AG04450 (cell line): Measurements from ENCODE around the gene GNAI2. TPM values are rescaled to one million over a fixed set of nuclear protein-coding genes. Genes with fewer than 3 reads are reported as not detected.
"Not testable (repeated sequence)": the region's sequence is repeated elsewhere in the genome, so short reads cannot be mapped to it uniquely, and the experiment has no call there.

Source experiments
- CTCF ChIA-PET: fragments of 300-600, 350-600 bp; formaldehyde crosslinking; extraction: SDS; loops from one replicate; lab custom pipeline; 2022; ENCODE audit warnings: antibody characterized with exemption, inconsistent platforms; lab: Charles Lee
- POLR2A ChIA-PET: fragments of 350-600 bp; formaldehyde crosslinking; extraction: SDS; loops from one replicate; lab custom pipeline; 2021; ENCODE audit warnings: antibody characterized with exemption, inconsistent platforms; lab: Yijun Ruan, JAX
- DNase-seq: peaks from one replicate; pipeline ENCODE4 v3.0.0-alpha.2; 2011; ENCODE audit warnings: low read depth, low spot score
- H3K27ac ChIP-seq: one replicate; pipeline ENCODE4 v1.5.1; 2012; ENCODE audit warnings: low read depth, low read length, control low read depth
- H3K27me3 ChIP-seq: one replicate; pipeline ENCODE4 v1.6.0; 2012; ENCODE audit warnings: low read length; ENCODE audit not compliant: control insufficient read depth, insufficient read depth
- H3K4me3 ChIP-seq: 2 replicates; pipeline ENCODE4 v1.5.1; 2011; ENCODE audit warnings: mild to moderate bottlenecking, low read depth, low read length, control low read depth
- H3K9me3 ChIP-seq: 2 replicates; pipeline ENCODE4 v1.5.1; 2012; ENCODE audit warnings: low read length; ENCODE audit not compliant: control insufficient read depth, insufficient read depth
- polyA plus RNA-seq: library from polyadenylated mRNA; depleted of rRNA; stranded (reverse); fragments of >200 nt; gene quantifications from 2 replicates; pipeline ENCODE4 v1.2.3, GENCODE V29; 2011
- TF ChIP-seq, protein P1 (sequence below): IDR thresholded peaks from 2 replicates; pipeline ENCODE4 v1.5.1; 2011; ENCODE audit warnings: low read depth, low read length, control low read depth, inconsistent platforms

Gene GNAI2
- polyA plus RNA-seq, 1 experiment, result 603 TPM

DNA sequence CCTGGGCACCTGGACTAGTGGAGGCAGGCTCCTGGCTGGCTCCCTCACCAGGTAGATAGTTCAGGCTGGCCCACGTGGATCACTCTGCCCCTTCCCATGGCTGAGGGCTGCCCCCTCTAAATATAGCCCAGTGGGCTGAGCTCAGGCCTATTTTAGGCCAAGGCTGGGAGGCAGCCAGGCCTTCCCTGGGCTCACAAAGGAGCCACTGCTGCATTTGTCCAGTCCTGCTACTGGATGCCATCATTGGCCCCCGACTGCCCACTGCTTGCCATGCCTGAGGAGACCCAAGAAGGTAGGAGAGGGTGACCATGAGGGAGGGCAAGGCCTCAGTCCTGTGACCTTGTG, 42.8 kb downstream of the GNAI2 start, which contains the start of gene LSMEM2:
Gene LSMEM2 (plus strand): TSS at position 208 of the 345 bp plus-strand sequence. CDS start 27 bp downstream, at position 235.
- no peaks in the 10 kb centered on the region; the same call in 1 of the 2 replicates for H3K9me3 ChIP-seq
- TF ChIP-seq, protein P1, sequence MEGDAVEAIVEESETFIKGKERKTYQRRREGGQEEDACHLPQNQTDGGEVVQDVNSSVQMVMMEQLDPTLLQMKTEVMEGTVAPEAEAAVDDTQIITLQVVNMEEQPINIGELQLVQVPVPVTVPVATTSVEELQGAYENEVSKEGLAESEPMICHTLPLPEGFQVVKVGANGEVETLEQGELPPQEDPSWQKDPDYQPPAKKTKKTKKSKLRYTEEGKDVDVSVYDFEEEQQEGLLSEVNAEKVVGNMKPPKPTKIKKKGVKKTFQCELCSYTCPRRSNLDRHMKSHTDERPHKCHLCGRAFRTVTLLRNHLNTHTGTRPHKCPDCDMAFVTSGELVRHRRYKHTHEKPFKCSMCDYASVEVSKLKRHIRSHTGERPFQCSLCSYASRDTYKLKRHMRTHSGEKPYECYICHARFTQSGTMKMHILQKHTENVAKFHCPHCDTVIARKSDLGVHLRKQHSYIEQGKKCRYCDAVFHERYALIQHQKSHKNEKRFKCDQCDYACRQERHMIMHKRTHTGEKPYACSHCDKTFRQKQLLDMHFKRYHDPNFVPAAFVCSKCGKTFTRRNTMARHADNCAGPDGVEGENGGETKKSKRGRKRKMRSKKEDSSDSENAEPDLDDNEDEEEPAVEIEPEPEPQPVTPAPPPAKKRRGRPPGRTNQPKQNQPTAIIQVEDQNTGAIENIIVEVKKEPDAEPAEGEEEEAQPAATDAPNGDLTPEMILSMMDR, result no peak
- no peak for DNase-seq
- H3K4me3 ChIP-seq, result no peak within 1 kb of the TSS
- H3K27me3 ChIP-seq, result peaks cover 19% of the 10 kb centered on the region
- ChIA-PET CTCF (interaction anchor here (1.0 to 2.2 kb wide), 2 partner anchors 19 to 87 kb away, joined by 3 to 9 read pairs; no protein-coding TSS in a partner anchor), POLR2A (interaction anchor here (0.8 to 1.4 kb wide), 3 partner anchors 12 to 43 kb away, joined by 3 to 6 read pairs (median 5); partner anchors contain the start of gene GNAI2)
- H3K27ac ChIP-seq, result no peak within 1 kb of the TSS

DNA sequence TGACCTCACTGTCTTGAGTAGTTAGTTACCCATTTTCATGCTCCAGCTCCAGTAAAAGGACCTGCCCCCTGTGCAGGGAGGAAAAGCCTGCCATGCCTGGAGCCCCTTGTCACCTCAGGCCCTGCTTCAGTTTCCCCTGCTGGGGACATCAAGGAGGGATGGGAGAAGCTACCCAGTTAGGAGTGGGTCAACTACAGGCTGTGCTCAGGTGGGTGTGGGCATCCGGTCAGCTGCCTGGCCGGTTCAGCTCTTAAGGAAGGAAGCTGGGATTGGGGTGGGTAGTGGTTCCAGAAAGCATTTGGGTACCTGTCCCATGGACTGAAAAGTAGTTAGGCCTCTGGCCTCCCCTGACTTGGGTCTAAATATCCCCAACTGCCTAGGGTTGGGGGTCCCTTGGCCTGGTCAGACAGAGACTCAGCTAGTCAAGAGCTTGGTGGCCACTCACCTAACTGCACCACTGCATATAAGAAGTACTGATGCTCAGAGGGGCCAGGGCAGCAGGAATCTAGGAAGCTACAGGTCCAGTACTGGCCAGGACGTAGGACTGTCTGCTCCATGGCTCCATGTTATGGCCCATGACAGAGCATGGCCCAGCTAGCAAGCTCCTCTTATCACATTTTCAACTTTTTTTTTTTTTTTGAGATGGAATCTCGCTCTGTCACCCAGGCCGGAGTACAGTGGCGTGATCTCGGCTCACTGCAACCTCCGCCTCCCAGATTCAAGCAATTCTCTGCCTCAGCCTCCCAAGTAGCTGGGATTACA, 43.4 kb downstream of the GNAI2 start:
- CTCF ChIA-PET, result interaction anchor here (0.6 to 2.2 kb wide), 6 partner anchors 12 to 85 kb away, joined by 3 to 11 read pairs (median 6); no protein-coding TSS in a partner anchor
- TF ChIP-seq, protein P1, result no peak
- H3K27ac ChIP-seq, result no peak overlapping the region
- POLR2A ChIA-PET, result interaction anchor here (0.8 to 1.4 kb wide), 3 partner anchors 12 to 44 kb away, joined by 3 to 6 read pairs (median 5); partner anchors contain the start of gene GNAI2
- no peak overlapping the region for H3K4me3 ChIP-seq
- no peaks in the 10 kb centered on the region; the same call in 1 of the 2 replicates for H3K9me3 ChIP-seq
- H3K27me3 ChIP-seq, result peaks cover 19% of the 10 kb centered on the region
- DNase-seq, result no peak

DNA sequence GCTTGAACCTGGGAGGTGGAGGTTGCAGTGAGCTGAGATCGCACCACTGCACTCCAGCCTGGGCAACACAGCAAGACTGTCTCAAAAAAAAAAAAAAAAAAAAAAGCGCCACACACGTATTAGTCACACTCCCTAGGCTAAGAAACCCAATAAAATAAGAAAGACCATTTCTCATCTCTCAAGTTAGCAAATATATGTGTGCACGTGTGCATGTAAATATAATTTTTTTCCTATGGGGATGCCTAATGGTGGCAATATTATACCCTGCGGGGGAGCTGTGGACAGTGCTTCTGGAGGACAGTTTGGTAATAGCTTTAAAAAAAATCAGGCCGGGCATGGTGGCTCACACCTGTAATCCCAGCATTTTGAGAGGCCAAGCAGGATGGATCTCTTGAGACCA, 48.1 kb downstream of the GNAI2 start:
- CTCF ChIA-PET, result interaction anchor here (1.0 kb wide), 1 partner anchor 91 kb away, joined by 3 read pairs; no protein-coding TSS in a partner anchor
- not testable (repeated sequence) for H3K4me3 ChIP-seq, H3K27me3 ChIP-seq, DNase-seq, H3K9me3 ChIP-seq, H3K27ac ChIP-seq
- POLR2A ChIA-PET, result interaction anchor here (0.7 to 1.0 kb wide), 2 partner anchors 11 to 43 kb away, joined by 3 to 7 read pairs; no protein-coding TSS in a partner anchor

DNA sequence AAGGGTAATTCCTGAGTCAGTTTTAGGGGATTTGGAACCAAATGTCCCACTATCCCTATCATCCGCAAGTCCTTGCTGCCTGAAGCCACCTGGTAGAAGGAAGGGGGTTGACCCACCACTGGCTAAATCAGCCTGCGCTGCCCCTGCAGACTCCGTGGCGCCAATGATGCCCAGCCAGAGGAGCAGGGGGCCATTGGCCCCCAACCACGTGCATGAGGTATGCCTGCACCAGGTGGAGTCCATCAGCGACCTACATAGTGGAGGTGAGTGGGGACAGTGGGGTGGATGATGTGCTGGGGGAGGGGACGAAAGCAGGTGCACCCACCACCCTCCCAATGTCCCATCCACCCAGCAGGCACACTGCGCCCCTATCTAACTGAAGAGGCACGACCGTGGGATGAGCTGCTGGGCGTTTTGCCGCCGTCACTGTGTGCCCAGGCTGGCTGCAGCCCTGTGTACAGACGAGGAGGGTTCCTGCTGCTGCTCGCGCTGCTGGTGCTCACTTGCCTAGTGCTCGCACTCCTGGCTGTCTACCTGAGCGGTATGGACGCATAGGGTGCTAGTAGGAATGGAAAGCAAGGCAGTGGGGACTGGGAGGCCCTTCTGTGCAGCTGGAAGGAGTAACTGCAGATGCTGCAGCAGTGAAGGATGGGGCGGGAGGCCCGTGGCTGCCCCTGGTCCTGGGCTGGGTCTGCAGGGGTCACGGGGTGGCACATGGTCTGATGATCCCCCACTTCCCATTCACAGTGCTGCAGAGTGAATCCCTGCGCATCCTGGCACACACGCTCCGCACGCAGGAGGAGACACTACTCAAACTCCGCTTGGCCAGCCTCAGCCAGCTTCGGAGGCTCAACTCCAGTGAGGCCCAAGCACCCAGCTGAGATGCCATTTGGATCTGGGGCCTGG, 50.6 kb downstream of the GNAI2 start:
- POLR2A ChIA-PET, result no interaction called here
- TF ChIP-seq, protein P1, result no peak
- DNase-seq, result no peak
- no peaks in the 10 kb centered on the region for H3K27me3 ChIP-seq
- H3K27ac ChIP-seq, result no peak overlapping the region
- CTCF ChIA-PET, result no interaction called here
- H3K4me3 ChIP-seq, result no peak overlapping the region
- H3K9me3 ChIP-seq, result no peaks in the 10 kb centered on the region; the same call in 1 of the 2 replicates

DNA sequence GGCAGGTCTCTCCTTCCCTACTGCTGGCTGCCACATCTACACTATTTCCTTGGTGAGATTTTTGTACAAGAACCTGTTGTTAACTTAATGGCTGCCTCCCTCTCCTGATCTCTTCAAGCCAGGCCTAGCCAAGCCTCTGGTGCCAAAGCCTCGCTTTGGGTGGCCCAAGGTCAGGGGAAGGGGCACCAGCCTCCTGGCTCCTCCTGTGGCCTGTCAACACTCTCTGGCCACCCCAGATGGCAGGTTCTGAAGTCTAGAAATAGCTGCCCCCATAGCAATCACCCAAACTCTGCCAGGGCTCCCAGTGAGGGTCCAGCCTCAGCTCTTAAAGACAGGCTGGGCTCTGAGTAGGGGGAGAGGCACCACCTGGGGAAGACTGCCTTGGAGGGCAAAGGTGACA, 51.3 kb downstream of the GNAI2 start:
- Histone ChIP-seq H3K4me3 (no peak overlapping the region), H3K9me3 (no peaks in the 10 kb centered on the region; the same call in 1 of the 2 replicates), H3K27ac (no peak overlapping the region), H3K27me3 (no peaks in the 10 kb centered on the region)
- CTCF ChIA-PET, result no interaction called here
- POLR2A ChIA-PET, result interaction anchor here (0.9 kb wide), 1 partner anchor 11 kb away, joined by 3 read pairs; no protein-coding TSS in a partner anchor
- no peak for DNase-seq
- TF ChIP-seq, protein P1, result no peak
